ENCODE results near the gene MBNL2.

GRCh38 chr13:97379386-97379785, 157.3 kb downstream of the MBNL2 start:
- TF ChIP-seq CTCF (IDR thresholded peaks at IDR 0.05; ENCODE audit: poor library complexity) (no peak), EZH2 (IDR thresholded peaks at IDR 0.05; ENCODE audit: borderline replicate concordance) (no peak)
